OCI-M1 (cell line): Measurements from ENCODE around the gene RXFP1.
A peak's percentile ranks its signal among the peaks of the same experiment; 100 is the strongest.

Experiments used
- DNase-seq: peaks from one replicate; lab custom pipeline; 2025; lab: John Stamatoyannopoulos, UW

The RXFP1 gene

GRCh38 chr4:158617956-158618355 is 96.3 kb downstream of the RXFP1 start:
- no peak for DNase-seq

GRCh38 chr4:158621729-158622128 is 100.0 kb downstream of the RXFP1 start:
- no peak for DNase-seq

GRCh38 chr4:158622251-158622650 is 100.6 kb downstream of the RXFP1 start:
- no peak for DNase-seq

GRCh38 chr4:158624889-158625478 is 103.3 kb downstream of the RXFP1 start:
- peak; percentile 87 for DNase-seq

- no peak for DNase-seq
Observed at GRCh38 chr4:158625544-158625943, 103.9 kb downstream of the RXFP1 start.

GRCh38 chr4:158630893-158631292 is 109.2 kb downstream of the RXFP1 start:
- no peak for DNase-seq

- no peak for DNase-seq
Observed at GRCh38 chr4:158636619-158637018, 114.9 kb downstream of the RXFP1 start.

- no peak for DNase-seq
Observed at GRCh38 chr4:158644356-158644755, 122.7 kb downstream of the RXFP1 start.

- DNase-seq: no peak
Observed at GRCh38 chr4:158644760-158645159, 123.1 kb downstream of the RXFP1 start.

GRCh38 chr4:158649111-158649680 is 127.5 kb downstream of the RXFP1 start:
- no peak for DNase-seq

- DNase-seq: peak; percentile 37
Observed at GRCh38 chr4:158652920-158653319, 131.2 kb downstream of the RXFP1 start.

GRCh38 chr4:158656439-158656838 is 134.8 kb downstream of the RXFP1 start:
- DNase-seq: no peak

GRCh38 chr4:158657291-158657690 is 135.6 kb downstream of the RXFP1 start:
- no peak for DNase-seq

GRCh38 chr4:158663255-158663654 is 141.6 kb downstream of the RXFP1 start:
- DNase-seq: peak; percentile 49

- DNase-seq: peak; percentile 92
Observed at GRCh38 chr4:158663707-158664625, 142.3 kb downstream of the RXFP1 start.

- no peak for DNase-seq
Observed at GRCh38 chr4:158664806-158665205, 143.1 kb downstream of the RXFP1 start.

GRCh38 chr4:158666892-158667291 is 145.2 kb downstream of the RXFP1 start:
- no peak for DNase-seq

GRCh38 chr4:158667651-158668198 is 146.0 kb downstream of the RXFP1 start:
- peak; percentile 71 for DNase-seq

- DNase-seq: no peak
Observed at GRCh38 chr4:158669310-158669709, 147.6 kb downstream of the RXFP1 start.

GRCh38 chr4:158670975-158671664 is 149.4 kb downstream of the RXFP1 start:
- DNase-seq: peak; percentile 92

- DNase-seq: no peak
Observed at GRCh38 chr4:158671665-158671914, 149.9 kb downstream of the RXFP1 start, which contains the start of gene C4orf46. C4orf46 (minus strand) TSS chr4:158671887; CDS start chr4:158671801, 86 bp downstream.
